ENCODE measurements around the gene LRRC72.
"Not testable (repeated sequence)": the region's sequence is repeated elsewhere in the genome, so short reads cannot be mapped to it uniquely, and the experiment has no call there.

The LRRC72 gene

DNA sequence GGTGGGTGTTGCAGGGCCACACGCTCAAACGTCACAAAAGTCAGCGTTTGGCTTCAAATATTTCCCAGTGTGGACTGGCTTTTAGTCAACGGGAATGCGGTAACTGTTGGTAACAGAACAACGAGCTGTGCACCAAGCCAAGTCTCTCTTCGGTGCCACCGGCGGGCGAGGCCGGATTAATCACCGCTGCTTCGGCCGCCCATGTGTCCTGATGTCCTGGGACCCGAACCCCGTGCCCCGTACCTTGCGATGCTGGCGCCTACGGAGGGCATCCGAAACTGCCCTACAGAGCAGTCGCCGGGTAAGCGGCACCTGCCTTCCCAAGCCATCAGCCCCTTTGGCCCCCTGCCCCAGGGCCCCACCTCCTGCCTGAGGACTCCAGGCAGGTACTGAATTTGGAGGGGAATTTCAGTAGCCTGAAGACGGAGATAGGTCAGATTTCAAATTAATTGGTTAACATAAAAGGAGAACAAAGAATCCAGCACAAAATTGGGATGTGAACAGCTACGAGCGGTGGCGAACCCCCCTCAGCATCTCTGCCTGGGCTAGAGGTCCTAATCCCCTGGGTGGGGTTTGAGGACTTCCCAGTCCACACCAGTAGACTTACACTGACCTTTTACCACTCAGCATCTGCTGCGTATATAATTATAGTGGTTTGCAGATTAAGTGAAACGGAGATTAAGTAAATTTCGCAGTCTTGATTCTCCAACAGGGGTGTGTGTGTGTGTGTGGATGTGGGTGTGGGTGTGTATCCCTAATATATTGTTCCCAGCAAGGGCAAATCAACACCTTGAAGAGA is at the start of gene LRRC72:
Gene LRRC72 (plus strand): TSS at position 84 of the 799 bp plus-strand sequence. CDS start 128 bp downstream, at position 212.
- no peak for DNase-seq

DNA sequence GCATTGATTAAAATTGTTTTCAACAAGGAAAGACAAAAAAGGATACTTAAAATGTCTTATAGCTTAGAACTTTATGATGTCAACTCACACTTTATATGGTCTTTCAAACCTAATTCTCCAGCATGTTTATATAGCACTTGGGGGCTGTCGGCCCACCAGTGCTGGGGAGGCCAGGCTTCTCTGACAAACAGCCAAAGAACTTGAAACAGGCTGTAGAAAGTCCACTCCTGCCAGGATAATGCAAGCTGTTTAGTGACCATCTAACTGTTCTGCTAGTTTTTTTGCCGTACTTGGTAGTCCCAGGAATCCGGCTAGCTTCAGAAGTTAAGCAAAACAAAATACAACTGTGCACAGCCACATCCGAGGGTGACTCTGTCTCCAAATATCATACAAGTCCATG is 47.5 kb upstream of the LRRC72 start:
- DNase-seq, result no peak

DNA sequence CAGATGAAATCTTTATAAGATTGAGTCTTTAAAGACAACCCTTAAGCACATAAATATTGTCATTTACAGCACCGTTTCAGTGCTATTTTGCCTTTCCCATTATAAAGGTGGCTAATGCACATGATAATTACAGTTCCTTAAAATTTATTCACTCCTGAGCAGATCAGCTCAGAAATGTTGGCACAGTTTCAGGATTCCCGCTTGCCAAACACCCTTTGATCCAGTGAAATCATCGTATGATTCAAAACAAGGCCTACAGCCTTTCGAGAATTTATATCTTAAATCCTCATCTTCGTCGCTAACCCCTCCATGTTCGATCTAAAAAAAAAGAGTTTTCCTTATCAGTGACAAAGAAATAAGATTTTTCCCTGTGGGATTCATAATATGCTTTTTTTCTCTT is 47.0 kb upstream of the LRRC72 start:
- DNase-seq, result no peak

DNA sequence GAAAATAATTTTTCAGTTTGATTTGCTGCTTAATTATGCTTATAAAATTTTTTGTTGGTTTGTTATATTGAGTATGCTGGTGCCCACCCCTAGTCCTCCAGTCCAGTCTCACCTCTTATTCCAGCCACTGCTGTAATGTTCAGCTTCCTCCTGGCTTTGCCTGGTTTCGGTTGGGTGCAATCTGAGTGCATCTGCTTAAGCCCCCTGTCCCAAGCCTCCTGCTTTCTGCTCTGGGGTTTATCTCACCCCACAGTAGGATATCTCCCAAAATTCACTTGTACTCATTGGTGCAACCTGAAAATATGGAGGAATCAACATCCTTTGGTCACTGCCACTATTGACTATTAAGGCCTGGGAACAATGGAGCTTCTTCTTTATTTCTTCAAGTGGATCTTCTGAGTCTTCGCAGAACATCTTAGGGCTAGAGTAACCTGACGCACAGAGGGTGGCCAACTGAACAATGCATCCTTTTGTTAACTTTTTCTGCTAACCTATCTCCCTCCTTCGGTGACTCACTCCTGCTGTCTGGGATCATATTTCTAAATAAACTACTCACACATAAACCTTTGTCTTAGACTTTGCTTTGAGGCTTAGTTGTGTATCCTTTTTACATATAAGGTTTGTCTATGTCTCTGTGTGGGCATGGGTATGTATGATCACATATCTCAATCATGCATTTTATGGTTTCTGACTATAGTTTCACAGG is 42.0 kb upstream of the LRRC72 start:
- no peak for DNase-seq

DNA sequence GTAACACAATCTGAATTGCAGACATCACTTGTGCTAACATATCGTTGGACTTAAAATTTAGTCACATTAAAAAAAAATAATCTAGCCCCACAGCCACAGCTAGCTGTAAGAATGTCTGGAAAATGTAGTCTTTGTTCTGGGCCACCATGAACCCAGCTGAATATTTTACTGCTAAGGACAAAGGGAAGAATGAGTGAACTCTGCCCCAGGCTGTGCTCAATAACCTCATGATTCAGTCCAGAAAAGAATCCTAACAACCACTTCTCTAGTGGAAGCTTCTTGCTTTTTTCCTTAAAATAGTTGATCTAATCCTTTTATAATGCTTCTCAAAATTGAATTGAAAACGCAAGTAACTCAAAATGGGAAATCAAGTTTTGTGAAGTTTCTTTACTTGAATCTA is 35.5 kb upstream of the LRRC72 start:
- no peak for DNase-seq

DNA sequence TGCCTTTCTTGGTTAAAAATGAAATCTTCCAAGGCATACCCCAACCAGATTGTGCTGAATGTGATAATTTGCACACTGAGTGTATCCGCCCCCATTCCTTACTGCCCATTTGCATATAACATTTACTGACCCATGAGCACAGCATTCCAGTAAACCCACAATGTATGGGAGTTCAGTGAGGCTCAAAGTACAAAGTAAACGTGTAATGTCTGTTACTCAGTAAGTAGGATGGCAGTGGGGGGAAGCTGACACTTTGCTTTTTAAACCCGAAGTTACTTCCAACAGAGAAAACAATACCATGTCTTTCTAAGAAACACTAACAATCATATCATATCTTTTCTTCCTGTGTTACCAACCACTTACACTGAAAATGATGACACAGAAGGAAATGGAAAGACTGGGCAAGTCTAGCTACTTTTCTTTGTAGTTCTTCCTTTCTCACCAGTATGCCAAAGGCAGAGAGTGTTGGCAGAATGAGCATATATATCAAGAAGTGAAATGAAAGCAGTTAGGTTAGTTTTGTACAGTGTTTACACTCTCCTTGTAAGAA is 34.0 kb upstream of the LRRC72 start:
- DNase-seq, result no peak

DNA sequence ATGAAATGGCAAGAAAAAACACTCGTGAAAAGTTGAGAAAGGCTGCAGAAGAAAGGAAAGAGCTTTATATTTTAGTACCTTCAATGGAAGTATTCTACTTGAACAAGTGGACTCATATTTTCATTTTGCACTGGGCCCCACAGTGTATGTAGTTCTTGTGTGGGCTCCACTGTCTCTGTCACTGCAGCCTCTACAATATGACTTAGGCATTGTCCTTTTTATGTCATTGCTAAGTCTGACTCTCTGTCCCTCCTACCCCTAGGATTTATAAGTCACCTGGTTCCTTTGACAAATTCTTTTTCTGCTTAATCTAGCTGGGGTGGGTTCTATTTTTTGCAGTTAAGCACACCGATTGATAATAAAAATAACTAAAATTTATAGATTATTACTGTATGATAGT is 33.4 kb upstream of the LRRC72 start:
- DNase-seq, result no peak

DNA sequence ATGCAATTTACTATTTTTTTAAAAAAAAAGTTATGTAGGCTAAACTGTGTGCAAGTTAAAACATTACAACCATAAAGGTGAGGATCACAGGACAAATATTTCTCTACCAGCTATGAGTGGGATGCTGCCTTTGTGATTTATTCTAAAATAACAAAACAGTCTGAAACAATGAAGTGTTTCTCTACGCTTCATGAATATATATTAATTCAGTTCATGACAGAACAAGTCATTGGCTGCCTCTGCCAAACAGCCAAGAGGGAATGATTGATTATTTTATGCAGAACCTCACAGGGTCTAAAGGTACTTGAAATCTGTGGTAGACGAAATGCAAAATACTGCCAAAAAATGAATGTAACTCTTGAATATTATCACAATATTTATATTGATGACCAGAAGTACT is 32.1 kb upstream of the LRRC72 start:
- DNase-seq, result no peak

DNA sequence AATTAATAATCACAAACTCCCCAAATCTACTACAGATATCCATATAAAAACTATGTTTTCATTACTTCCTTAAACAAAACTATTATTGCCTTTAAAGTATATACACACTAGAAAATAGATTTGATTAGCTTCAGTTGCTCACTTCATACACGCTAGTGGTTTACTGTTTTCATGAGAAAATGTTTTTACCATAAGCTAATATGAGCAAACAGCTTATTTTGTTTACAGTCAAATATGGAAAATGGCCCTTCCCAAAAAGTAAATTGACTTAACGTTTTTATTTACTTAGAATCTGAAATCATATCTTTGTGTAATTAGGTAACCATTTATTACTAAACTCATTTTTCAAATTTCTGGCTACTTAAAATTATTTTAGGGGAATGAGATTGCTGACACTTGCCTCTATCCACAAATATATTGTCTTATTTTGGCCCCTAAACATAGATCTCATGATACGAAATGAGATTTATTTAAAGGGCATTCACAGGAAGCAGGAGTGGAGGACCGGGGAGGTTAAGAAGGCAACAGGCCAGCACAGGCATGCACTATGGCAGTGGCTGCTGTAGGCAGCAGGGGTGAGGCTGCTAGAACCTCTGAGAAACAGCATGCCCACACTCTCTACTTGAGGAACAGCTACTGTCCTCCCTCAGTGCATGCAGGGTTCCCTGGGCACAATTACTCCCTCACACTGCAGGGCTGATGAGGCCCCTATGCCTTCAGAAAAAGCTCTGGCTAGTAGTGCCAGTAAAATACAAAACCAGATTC is 31.5 kb upstream of the LRRC72 start:
- DNase-seq, result no peak

DNA sequence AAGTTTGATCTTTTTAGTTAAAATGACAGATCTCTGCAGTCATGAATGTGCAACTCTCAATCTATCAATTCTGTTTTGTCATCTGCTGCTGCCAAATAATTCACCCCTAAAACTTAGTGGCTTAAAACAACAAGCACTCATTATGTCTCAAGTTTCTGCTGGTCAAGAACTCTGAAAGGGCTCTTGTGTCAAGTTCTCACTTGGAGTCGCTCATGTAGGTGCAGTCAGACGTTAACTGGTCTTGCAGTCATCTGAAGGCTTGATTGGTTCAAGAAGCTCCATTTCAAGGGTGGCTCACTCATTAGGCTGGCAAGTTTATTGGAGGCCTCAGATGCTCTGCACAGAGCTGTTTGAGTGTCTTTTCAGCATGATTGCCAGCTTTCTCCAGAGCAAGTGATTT is 28.5 kb upstream of the LRRC72 start:
- DNase-seq, result no peak

DNA sequence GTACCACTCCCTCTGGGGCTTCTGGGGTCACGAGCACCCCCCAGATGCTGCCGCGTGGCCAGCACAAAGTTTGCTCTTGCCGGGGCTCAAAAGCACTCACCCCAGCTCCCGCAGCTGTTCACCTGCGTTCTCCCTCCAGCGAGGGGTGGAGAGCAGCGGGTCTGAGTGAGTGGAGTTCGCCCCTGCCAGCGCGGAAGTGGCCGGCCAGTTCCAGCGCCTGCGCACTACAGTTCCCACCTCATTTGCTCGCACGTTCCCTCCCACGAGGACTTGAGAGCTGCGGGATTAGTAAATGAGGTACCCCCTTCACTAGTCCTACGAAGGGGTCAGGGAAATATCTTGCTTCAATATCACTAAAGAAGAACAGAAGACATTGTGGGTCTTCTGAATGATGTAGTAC is 24.3 kb upstream of the LRRC72 start:
- no peak for DNase-seq

DNA sequence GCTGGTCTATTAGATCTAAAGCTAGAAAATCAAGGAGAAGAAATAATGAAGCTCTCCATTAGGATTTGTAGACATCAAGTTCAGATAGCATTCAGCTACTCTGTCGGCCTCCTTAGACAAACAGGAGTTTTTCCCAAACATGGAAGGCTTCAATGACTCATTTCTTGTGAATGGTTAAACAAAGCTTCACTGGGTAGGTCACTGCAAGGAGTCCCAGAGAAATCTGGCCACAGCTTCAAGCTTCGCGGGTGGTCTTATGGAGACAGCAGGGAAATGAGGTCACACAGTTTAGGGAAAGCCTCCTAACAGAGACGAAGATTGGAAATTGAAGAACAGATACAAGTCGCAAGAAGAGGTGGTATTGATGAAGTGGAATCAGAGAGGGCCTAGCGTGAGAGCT is 22.6 kb upstream of the LRRC72 start:
- no peak for DNase-seq

DNA sequence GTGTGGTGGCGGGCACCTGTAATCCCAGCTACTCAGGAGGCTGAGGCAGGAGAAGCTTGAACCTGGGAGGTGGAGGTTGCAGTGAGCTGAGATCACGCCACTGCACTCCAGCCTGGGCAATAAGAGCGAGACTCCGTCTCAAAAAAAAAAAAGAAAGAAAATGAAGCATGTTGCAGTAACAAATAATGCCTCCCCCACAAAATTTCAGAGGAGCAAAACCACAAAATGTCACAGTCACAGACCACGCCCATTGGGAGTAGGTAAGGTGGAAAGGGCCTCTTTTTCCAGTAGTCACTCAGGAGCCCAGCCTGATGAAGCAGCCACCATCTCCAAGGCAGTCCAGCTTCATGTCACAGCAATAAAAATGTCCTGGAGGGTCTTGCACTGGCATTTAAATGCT is 20.2 kb upstream of the LRRC72 start:
- DNase-seq, result not testable (repeated sequence)

DNA sequence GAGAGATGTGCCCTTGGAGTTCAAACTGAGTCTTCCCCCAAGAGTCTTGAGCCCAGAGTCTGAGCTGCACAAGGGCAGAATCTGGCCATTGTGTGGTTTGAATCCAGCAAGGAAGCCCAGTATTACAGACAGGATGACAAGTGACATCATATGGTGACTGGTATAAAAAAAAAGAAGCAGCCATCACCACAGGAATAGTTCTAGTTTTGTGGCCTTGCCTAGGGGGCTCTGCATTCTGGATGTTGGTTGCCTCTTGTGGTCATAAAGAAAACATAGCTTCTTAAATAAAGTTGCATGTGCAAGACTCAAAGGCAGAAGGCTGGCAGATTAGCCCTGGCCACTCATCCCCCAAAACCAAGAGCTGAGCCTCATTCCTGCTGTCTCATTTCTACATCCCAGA is 16.8 kb upstream of the LRRC72 start:
- DNase-seq, result no peak

DNA sequence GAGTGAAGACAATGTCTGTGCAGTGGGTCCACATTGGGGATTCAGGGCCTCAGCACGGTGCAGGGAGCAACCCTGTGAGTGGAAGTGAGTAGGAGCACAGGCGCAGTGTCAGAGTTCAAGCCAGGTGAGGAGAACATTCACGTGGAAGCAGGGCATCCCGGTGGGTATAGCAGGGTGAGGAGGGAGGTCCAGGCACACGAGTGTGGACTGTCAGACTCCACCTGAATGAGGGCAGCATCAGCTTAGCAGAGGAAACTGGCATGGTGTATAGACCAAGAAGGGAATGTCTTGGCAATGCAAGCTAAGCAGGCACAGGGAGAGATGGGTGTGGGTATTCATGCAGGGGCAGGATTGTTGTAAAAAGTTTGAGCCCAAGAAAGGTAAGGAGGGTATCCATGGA is 15.3 kb upstream of the LRRC72 start:
- DNase-seq, result no peak

DNA sequence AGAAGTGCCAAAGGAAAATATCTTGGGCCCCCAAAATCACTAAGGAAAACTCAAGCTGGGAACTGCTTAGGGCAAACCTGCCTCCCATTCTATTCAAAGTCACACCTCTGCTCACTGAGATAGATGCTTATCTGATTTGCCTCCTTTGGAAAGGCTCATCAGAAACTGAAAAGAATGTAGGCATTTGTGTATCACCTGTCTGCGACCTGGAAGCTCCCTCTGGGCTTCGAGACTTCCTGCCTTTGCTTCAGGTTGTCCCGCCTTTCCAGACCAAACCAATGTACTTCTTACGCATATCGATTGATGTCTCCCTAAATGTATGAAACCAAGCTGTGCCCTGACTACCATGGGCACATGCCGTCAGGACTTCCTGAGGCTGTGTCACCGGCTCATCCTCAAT is 14.5 kb upstream of the LRRC72 start:
- no peak for DNase-seq

DNA sequence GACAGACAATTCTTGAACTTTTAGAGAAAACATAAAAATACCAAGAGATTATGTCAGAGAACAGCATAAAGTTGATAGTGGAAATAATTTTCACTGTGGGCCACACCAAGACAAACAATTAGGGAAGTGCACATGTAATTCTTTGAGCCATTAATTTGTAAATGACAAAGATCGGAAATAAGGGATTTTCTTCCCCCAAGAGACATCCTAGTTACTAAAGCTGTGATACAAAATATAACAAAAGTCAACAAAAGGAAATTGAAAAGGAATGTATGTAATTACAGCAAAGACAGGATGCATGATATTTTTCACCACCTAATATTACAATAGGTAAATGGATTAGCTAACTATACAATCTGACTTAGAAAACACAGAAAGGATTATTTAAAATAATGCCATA is 12.4 kb upstream of the LRRC72 start:
- no peak for DNase-seq

DNA sequence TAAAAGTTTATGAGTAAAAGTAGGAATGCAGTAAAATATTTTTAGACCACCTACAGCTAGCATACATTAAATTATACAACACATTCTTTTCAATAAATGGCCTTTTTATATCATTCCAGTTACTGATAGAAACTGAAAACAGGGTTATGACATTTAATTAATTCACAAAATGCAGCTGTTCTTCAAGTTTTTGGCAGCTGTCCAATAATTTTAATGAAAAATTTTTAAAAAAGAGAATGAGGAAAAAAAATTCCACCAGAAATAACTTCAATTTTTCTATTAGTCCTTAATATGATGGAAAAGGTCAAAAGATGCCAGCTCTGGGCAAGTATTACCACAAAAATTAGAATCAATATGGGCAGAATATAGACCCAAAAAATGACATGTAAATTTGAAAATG is 11.9 kb upstream of the LRRC72 start:
- DNase-seq, result no peak

DNA sequence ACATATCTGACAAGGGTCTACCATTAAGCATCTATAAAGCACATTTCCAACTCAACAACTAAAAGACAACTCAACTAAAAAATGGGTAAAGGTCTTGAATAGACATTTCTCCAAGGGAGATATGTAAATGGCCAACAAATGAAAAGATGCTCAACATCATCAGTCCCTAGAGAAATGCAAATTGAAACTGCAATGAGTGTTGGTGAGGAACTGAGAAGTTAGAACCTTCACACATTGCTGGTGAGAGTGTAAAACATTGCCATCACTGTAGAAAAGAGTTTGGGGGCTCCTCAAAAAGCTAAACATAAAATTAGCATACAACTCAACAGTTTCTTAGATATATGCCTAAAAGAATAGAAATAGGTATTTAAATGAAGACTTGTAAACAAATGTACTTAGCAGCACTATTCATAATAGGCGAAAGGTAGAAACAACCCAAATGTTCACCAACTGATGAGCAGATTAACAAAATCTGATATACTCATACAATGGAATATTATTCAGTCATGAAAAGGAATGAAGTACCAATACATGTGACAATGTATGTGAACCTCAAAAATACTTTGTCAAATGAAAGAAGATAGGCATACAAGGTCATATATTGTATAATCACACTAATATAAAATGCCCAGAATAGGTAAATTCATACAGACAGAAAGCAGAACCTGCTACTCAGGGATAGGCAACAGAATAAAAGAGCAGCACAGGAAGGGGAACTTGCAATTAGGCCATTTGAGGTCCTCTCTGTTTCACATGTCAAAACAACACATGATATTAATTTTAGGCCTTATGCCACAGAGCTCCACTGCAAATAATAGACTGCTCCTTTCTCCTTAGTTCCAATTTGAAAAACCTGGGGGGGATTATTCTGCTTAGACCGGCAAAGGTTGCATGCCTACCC is 10.6 kb upstream of the LRRC72 start:
- DNase-seq, result no peak

DNA sequence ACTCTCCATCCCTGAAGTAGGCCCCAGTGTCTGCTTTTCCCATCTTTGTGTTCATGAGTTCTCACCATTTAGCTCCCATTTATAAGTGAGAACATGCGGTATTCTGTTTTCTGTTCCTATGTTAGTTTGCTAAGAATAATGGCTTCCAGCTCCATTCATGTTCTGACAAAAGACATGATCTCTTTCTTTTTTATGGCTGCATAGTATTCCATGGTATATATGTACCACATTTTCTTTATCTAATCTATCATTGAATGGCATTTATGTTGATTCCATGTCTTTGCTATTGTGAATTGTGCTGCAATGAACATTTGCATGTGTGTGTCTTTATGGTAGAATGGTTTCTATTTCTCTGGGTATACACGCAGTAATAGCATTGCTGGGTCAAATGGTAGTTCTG is 6.6 kb upstream of the LRRC72 start:
- DNase-seq, result not testable (repeated sequence)

DNA sequence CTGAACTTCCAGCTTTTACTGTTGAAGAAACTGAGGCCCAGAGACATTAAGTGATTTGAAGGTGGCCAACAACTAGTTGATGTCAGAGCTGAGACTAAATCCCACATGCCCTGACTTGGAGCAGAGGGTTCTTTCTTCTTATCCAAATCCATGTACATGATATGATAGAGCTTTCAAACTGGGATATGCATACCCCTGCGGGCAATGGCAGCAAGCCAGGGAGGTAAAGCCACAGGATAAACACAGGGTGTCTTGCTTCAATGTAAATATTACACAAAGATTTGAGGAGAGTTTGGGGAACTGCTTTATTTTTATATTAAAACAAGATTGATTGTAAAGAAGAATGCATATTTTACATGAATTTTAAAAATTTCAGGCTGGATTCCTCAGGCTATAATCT is 2.3 kb upstream of the LRRC72 start:
- no peak for DNase-seq

DNA sequence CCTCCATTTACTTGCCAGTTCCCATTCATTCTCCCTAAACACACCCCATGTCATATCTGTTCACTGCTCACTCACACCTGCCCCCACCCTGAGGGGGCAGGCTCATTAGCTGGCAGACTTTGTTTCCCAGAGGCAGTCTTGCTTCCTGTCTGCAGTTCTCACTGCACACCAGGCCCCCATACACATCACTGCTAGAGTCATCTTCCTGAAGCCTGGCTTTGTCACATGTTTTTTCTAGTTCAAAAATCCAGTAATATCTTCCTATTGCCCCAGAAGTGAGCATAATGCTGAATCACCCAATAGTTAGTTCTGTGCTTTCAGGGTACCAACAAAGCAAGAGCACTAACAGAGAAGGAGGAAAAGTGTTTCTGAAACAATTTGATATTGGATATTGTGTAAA is 1.9 kb downstream of the LRRC72 start:
- DNase-seq, result no peak
